T-helper 17 cell (primary cell): ENCODE measurements around the gene PPP1R37. TPM values are rescaled to one million over a fixed set of nuclear protein-coding genes. Genes with fewer than 3 reads are reported as not detected.

Experiments
- ATAC-seq: fragments of 150-1000 bp; cut with Tn5 transposase; 2 replicates; pipeline ENCODE4 v1.10.0; 2021; ENCODE audit warnings: mild to moderate bottlenecking, moderate library complexity
- DNase-seq, 3 donors: peaks; one replicate each; pipeline versions ENCODE4 v3.0.0 to v3.0.0-alpha.2; 2020 to 2021
- H3K9me3 ChIP-seq: one replicate; pipeline ENCODE4 v1.7.0; 2013; ENCODE audit warnings: low read length, mild to moderate bottlenecking; ENCODE audit not compliant: control insufficient read depth, poor library complexity, severe bottlenecking
- H3K27ac Mint-ChIP-seq: one replicate; pipeline ENCODE4 v1.8.0; 2022; ENCODE audit warnings: mild to moderate bottlenecking, moderate library complexity, mixed read lengths
- H3K27me3 Mint-ChIP-seq: one replicate; pipeline ENCODE4 v1.8.0; 2022; ENCODE audit warnings: mixed read lengths
- H3K36me3 Mint-ChIP-seq: one replicate; pipeline ENCODE4 v1.8.0; 2022; ENCODE audit warnings: low read depth, mixed read lengths
- H3K4me1 Mint-ChIP-seq: one replicate; pipeline ENCODE4 v1.8.0; 2022; ENCODE audit warnings: mild to moderate bottlenecking, mixed read lengths
- H3K4me3 Mint-ChIP-seq: one replicate; pipeline ENCODE4 v1.8.0; 2022; ENCODE audit warnings: mild to moderate bottlenecking, moderate library complexity, mixed read lengths
- total RNA-seq, 4 donors: library from RNA in 2 of 4; stranded (reverse) in 2 of 4; gene quantifications; one replicate each; pipeline ENCODE4 v1.2.3 and lab custom pipeline; 2022 to 2026

PPP1R37 gene
- total RNA-seq, 2 donors from 2014 or later, result 15.2 to 20.9 TPM

GRCh38 chr19:45076029-45076850, 16.7 kb upstream of the PPP1R37 start, which contains the start of gene ZNF296:
ZNF296 (minus strand) TSS chr19:45076478; CDS start chr19:45076373, 105 bp downstream.
- ATAC-seq (peak; percentile 78), DNase-seq (peak; percentile 67 to 74 (median 71))
- H3K4me1 Mint-ChIP-seq, result peaks cover 19% of the 10 kb centered on the region
- H3K27ac Mint-ChIP-seq, result peak within 1 kb of the TSS; percentile 77
- no peaks in the 10 kb centered on the region for H3K9me3 ChIP-seq
- H3K4me3 Mint-ChIP-seq, result peak within 1 kb of the TSS; percentile 87
- no peaks in the 10 kb centered on the region for H3K27me3 Mint-ChIP-seq
- no peaks in the 10 kb centered on the region for H3K36me3 Mint-ChIP-seq

- no peaks in the 10 kb centered on the region for H3K9me3 ChIP-seq
- Mint-ChIP-seq H3K36me3 (peaks cover 3% of the 10 kb centered on the region), H3K27me3 (no peaks in the 10 kb centered on the region), H3K27ac (peak overlapping the region; percentile 77), H3K4me1 (peaks cover 27% of the 10 kb centered on the region), H3K4me3 (peak overlapping the region; percentile 87)
- DNase-seq, result no peak
- no peak for ATAC-seq
These were observed 15.9 kb upstream of the PPP1R37 start for GRCh38 chr19:45076851-45077730.

- Mint-ChIP-seq H3K36me3 (peaks cover 6% of the 10 kb centered on the region), H3K4me3 (peak overlapping the region; percentile 95), H3K27me3 (no peaks in the 10 kb centered on the region), H3K27ac (peak overlapping the region; percentile 97), H3K4me1 (peaks cover 29% of the 10 kb centered on the region)
- no peaks in the 10 kb centered on the region for H3K9me3 ChIP-seq
- no peak for ATAC-seq
- DNase-seq, result no peak
These were observed 14.5 kb upstream of the PPP1R37 start for GRCh38 chr19:45078390-45079062.

- ATAC-seq (peak; percentile 74), DNase-seq (peak; percentile 63 to 74 (median 65))
- H3K4me1 Mint-ChIP-seq, result peaks cover 29% of the 10 kb centered on the region
- H3K36me3 Mint-ChIP-seq, result peaks cover 6% of the 10 kb centered on the region
- H3K4me3 Mint-ChIP-seq, result peak within 1 kb of the TSS; percentile 95
- H3K9me3 ChIP-seq, result no peaks in the 10 kb centered on the region
- H3K27me3 Mint-ChIP-seq, result no peaks in the 10 kb centered on the region
- peak within 1 kb of the TSS; percentile 97 for H3K27ac Mint-ChIP-seq
These were observed 13.7 kb upstream of the PPP1R37 start, which contains the start of gene GEMIN7 for GRCh38 chr19:45079063-45079910. GEMIN7 (plus strand) TSS chr19:45079260; CDS start chr19:45090115, 10,855 bp downstream.

- DNase-seq, result no peak
- ATAC-seq, result no peak
- Mint-ChIP-seq H3K4me1 (peaks cover 29% of the 10 kb centered on the region), H3K4me3 (peak overlapping the region; percentile 95), H3K27ac (peak overlapping the region; percentile 97), H3K36me3 (peaks cover 6% of the 10 kb centered on the region), H3K27me3 (no peaks in the 10 kb centered on the region)
- H3K9me3 ChIP-seq, result no peaks in the 10 kb centered on the region
These were observed 13.0 kb upstream of the PPP1R37 start for GRCh38 chr19:45079911-45080370.

GRCh38 chr19:45082170-45082569, 10.8 kb upstream of the PPP1R37 start:
- H3K27ac Mint-ChIP-seq, result peak overlapping the region; percentile 72
- H3K4me3 Mint-ChIP-seq, result peak overlapping the region; percentile 71
- no peaks in the 10 kb centered on the region for H3K9me3 ChIP-seq
- DNase-seq, result no peak
- H3K36me3 Mint-ChIP-seq, result peaks cover 6% of the 10 kb centered on the region
- H3K27me3 Mint-ChIP-seq, result no peaks in the 10 kb centered on the region
- no peak for ATAC-seq
- peaks cover 23% of the 10 kb centered on the region for H3K4me1 Mint-ChIP-seq

- Mint-ChIP-seq H3K27me3 (no peaks in the 10 kb centered on the region), H3K4me3 (no peak overlapping the region), H3K36me3 (peaks cover 6% of the 10 kb centered on the region), H3K4me1 (peaks cover 23% of the 10 kb centered on the region), H3K27ac (peak overlapping the region; percentile 14)
- no peaks in the 10 kb centered on the region for H3K9me3 ChIP-seq
- ATAC-seq (no peak), DNase-seq (no peak)
These were observed 6.5 kb upstream of the PPP1R37 start for GRCh38 chr19:45086480-45086879.

- Mint-ChIP-seq H3K27ac (peak overlapping the region; percentile 81), H3K4me1 (peaks cover 17% of the 10 kb centered on the region), H3K4me3 (peak overlapping the region; percentile 79), H3K27me3 (no peaks in the 10 kb centered on the region), H3K36me3 (no peaks in the 10 kb centered on the region)
- ATAC-seq (peak; percentile 20), DNase-seq (no peak)
- H3K9me3 ChIP-seq, result no peaks in the 10 kb centered on the region
These were observed 5.4 kb upstream of the PPP1R37 start for GRCh38 chr19:45087531-45087930.

GRCh38 chr19:45090034-45090433, 2.9 kb upstream of the PPP1R37 start:
- Mint-ChIP-seq H3K4me3 (no peak overlapping the region), H3K36me3 (no peaks in the 10 kb centered on the region), H3K27ac (peak overlapping the region; percentile 99), H3K27me3 (no peaks in the 10 kb centered on the region), H3K4me1 (peaks cover 36% of the 10 kb centered on the region)
- no peak for DNase-seq
- H3K9me3 ChIP-seq, result no peaks in the 10 kb centered on the region
- ATAC-seq, result no peak

- Mint-ChIP-seq H3K27ac (peak overlapping the region; percentile 99), H3K27me3 (no peaks in the 10 kb centered on the region), H3K36me3 (no peaks in the 10 kb centered on the region), H3K4me3 (no peak overlapping the region), H3K4me1 (peaks cover 37% of the 10 kb centered on the region)
- DNase-seq (no peak), ATAC-seq (no peak)
- H3K9me3 ChIP-seq, result no peaks in the 10 kb centered on the region
These were observed 2.4 kb upstream of the PPP1R37 start for GRCh38 chr19:45090606-45091005.

GRCh38 chr19:45091031-45091923, 1.7 kb upstream of the PPP1R37 start:
- no peaks in the 10 kb centered on the region for H3K36me3 Mint-ChIP-seq
- H3K27ac Mint-ChIP-seq, result peak overlapping the region; percentile 99
- DNase-seq, result peak; percentile 91 to 99 (median 94)
- peaks cover 43% of the 10 kb centered on the region for H3K4me1 Mint-ChIP-seq
- H3K9me3 ChIP-seq, result no peaks in the 10 kb centered on the region
- ATAC-seq, result peak; percentile 81
- peak overlapping the region; percentile 98 for H3K4me3 Mint-ChIP-seq
- H3K27me3 Mint-ChIP-seq, result no peaks in the 10 kb centered on the region
